GM18505 (cell line): ENCODE data around the gene ASPG.
"Not testable (repeated sequence)": the region's sequence is repeated elsewhere in the genome, so short reads cannot be mapped to it uniquely, and the experiment has no call there.

ENCODE experiments used
- ATAC-seq: cut with Tn5 transposase; IDR thresholded peaks from one replicate; pipeline ENCODE4 v1.9.1; 2021; ENCODE audit not compliant: unreplicated experiment
- POLR2A ChIP-seq: IDR thresholded peaks from 4 replicates; pipeline ENCODE4 v1.6.1; 2011; ENCODE audit warnings: borderline replicate concordance; ENCODE audit not compliant: insufficient read depth, insufficient read length; ENCODE audit errors: extremely low read depth

ASPG gene

GRCh38 chr14:104152686-104153393 is 67.3 kb downstream of the ASPG start:
- ATAC-seq: no peak
- no peak for TF ChIP-seq POLR2A

- ATAC-seq: not testable (repeated sequence)
Measured at GRCh38 chr14:104153394-104153755, 67.9 kb downstream of the ASPG start.

DNA sequence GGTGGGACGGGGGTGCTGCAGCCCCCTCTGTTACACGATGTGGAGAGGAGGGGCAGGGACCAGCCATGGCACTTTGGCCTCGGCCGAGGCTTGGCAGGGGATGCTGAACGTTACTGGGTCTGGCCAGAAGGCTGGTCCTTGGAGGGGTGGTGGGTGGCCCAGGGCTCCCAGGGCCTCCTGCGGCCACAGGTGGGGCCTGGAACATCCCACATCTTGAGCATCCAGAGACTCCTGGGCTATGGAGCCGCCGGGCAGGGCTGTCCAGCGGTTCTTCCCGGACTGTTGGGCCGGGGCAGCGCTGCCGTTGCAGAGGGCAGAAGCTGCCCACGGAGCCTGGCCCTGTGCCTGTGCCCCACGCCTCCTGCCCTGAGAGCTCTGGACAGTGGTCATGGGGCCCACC is 68.7 kb downstream of the ASPG start:
- no peak for ATAC-seq
- TF ChIP-seq POLR2A: no peak

GRCh38 chr14:104155513-104155912 is 70.0 kb downstream of the ASPG start:
- no peak for TF ChIP-seq POLR2A
- no peak for ATAC-seq

- no peak for ATAC-seq
Measured at GRCh38 chr14:104156142-104156541, 70.6 kb downstream of the ASPG start.

DNA sequence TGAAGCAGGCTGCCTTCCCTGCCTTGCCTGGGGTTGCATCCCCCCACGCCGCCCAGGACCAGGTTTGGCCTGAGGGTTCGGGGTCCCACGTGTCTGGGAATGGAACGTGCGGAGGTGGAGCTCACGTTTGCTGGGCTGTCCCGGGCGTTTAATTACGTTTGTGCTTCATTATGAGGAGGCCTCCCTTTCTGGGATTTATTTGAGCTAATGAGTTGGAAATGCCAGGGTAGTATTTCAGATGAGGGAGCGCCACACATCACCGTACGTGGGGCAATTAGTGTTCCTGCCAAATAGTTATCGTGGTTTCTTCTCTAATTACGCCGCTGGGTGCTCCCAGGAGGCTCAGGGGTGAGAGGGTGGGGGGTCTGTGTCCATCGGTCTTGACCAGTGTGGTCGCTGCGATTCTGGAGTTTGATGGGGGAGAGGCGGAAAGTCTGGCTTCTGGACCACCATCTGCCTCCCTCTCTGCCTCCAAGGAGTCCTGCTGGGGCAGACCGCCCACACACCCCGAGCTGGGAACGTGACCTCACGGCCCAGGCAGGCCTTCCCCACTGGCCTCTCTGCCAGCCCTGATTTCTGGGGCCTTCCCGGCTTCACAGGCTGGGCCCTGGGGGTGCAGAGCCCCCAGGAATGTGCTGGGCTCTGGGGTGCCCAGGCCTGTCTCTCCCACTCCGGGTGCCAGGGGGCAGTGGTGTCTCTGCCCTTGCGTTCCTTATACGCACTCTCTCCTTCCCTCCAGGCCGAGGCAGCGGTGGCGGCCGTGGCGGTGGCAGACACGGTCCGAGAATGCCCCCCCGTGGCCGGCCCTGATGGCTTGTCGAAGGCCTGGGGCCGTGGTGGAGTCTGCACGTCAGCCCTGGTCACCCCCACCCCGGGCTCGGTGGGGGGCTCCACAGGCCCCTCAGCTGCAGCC is 71.8 kb downstream of the ASPG start:
- no peak for ATAC-seq
- no peak for TF ChIP-seq POLR2A

More at GRCh38 chr14:104156142-104156541, 70.6 kb downstream of the ASPG start:
- TF ChIP-seq POLR2A: no peak

- TF ChIP-seq POLR2A: no peak
- ATAC-seq: no peak
Measured at GRCh38 chr14:104158827-104159798, 73.6 kb downstream of the ASPG start.

GRCh38 chr14:104159990-104160389 is 74.5 kb downstream of the ASPG start:
- no peak for ATAC-seq
- TF ChIP-seq POLR2A: no peak

- ATAC-seq: no peak
- no peak for TF ChIP-seq POLR2A
Measured at GRCh38 chr14:104161602-104162367, 76.3 kb downstream of the ASPG start.

DNA sequence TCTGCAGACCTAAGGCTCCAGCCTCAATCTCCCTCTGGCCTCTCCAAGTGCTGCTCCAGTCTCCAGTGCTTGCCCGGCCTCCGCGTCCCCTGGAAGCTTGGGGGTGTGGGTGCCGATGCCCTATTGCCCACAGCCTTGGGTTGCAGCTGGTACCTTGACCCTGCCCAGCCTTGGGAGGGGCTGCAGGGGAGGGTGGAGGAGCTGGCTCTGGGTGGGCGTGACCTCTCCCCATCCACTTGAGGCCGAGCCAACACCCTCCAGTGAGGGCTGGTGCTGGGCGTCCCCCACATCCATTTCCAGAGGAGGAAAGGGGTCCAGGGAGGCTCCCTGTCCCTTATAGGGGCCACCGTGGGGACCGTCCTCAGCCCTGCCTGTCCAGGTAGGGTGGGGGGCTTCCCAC is 77.0 kb downstream of the ASPG start:
- ATAC-seq: no peak
- no peak for TF ChIP-seq POLR2A

DNA sequence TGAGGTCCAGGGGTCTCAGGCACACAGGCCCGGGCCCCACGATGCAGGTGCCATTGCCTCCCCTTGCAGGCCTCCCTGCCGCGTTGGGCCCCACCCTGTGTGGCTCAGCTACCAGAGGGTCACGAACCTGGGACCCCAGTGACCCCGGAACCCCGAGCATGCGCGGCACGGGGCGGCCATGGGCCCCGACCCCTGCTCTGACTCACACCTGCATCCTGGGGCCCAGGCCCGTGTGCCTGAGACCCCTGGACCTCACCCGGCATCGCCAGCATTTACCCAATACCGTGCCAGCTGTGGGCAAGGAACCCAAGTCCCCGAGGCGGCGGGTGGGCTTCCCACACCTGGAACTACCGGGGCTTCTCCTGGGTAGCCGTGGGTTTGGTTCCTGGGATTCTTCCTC is 78.0 kb downstream of the ASPG start:
- TF ChIP-seq POLR2A: no peak
- no peak for ATAC-seq

GRCh38 chr14:104164041-104164440 is 78.5 kb downstream of the ASPG start:
- no peak for TF ChIP-seq POLR2A

More at GRCh38 chr14:104164041-104164440, 78.5 kb downstream of the ASPG start:
- ATAC-seq: no peak
